T-helper 2 cell treated with Interferon-gamma antibody and Interleukin-4, amounts not matched to agents 5 μg/mL and 100 μg/mL, for 36 hours (primary cell): ENCODE results near the gene FBLN7.
"Not testable (repeated sequence)": the region's sequence is repeated elsewhere in the genome, so short reads cannot be mapped to it uniquely, and the experiment has no call there.

Experiments used
- DNase-seq: peaks from one replicate; pipeline ENCODE4 v3.0.0; 2021; ENCODE audit warnings: low spot score
- H3K27ac Mint-ChIP-seq: one replicate; pipeline ENCODE4 v1.8.0; 2021; ENCODE audit warnings: mild to moderate bottlenecking, mixed read lengths
- H3K27me3 Mint-ChIP-seq: one replicate; pipeline ENCODE4 v1.8.0; 2021; ENCODE audit warnings: low read depth, mixed read lengths
- H3K36me3 Mint-ChIP-seq: one replicate; pipeline ENCODE4 v1.8.0; 2021; ENCODE audit warnings: low read depth, mixed read lengths
- H3K4me1 Mint-ChIP-seq: one replicate; pipeline ENCODE4 v1.8.0; 2021; ENCODE audit warnings: low read depth, mixed read lengths
- H3K4me3 Mint-ChIP-seq: one replicate; pipeline ENCODE4 v1.8.0; 2022; ENCODE audit warnings: mild to moderate bottlenecking, moderate library complexity, mixed read lengths
- H3K9me3 Mint-ChIP-seq: one replicate; pipeline ENCODE4 v1.8.0; 2021; ENCODE audit warnings: mixed read lengths

FBLN7 gene, protein sequence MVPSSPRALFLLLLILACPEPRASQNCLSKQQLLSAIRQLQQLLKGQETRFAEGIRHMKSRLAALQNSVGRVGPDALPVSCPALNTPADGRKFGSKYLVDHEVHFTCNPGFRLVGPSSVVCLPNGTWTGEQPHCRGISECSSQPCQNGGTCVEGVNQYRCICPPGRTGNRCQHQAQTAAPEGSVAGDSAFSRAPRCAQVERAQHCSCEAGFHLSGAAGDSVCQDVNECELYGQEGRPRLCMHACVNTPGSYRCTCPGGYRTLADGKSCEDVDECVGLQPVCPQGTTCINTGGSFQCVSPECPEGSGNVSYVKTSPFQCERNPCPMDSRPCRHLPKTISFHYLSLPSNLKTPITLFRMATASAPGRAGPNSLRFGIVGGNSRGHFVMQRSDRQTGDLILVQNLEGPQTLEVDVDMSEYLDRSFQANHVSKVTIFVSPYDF

DNA sequence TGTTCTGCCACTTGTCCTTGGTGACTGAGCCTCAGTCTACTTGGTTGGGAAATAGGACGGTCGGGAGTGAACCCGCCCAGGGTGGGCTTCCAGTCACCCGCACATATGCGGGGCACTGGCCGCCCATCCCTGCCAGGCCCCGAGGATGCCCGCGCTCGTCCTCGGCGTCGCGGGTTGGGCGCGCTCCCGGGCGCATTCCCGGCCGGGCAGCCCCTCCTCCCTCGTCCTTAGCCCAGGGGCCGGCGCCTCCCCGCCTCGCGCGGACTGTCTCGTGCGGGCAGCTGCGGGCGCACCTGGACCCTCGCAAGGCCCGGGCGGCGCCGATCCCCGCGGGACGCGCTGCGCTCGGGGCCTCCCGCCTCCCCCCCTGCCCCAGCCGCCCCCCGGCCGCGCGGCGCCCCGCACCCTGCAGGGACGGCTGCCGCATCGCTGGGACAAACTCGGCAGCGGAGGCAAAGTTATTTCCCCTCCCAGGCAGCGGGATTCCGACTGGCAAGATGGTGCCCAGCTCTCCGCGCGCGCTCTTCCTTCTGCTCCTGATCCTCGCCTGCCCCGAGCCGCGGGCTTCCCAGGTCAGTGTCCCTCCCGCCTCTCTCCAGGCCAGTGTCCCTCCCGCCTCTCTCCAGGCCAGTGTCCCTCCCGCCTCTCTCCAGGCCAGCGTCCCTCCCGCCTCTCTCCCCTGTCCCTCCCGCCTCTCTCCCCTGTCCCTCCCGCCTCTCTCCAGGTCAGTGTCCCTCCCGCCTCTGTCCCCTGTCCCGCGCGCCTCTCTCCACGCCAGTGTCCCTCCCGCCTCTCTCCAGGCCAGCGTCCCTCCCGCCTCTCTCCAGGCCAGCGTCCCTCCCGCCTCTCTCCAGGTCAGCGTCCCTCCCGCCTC lies at the start of gene FBLN7:
FBLN7 (plus strand) TSS at position 227 of the 874 bp plus-strand sequence; CDS start at position 498, 271 bp downstream.
- Mint-ChIP-seq H3K9me3 (peaks cover 5% of the 10 kb centered on the region), H3K36me3 (no peaks in the 10 kb centered on the region), H3K4me3 (peak within 1 kb of the TSS; percentile 65), H3K27me3 (peaks cover 40% of the 10 kb centered on the region), H3K27ac (no peak within 1 kb of the TSS), H3K4me1 (peaks cover 7% of the 10 kb centered on the region)
- DNase-seq = no peak

DNA sequence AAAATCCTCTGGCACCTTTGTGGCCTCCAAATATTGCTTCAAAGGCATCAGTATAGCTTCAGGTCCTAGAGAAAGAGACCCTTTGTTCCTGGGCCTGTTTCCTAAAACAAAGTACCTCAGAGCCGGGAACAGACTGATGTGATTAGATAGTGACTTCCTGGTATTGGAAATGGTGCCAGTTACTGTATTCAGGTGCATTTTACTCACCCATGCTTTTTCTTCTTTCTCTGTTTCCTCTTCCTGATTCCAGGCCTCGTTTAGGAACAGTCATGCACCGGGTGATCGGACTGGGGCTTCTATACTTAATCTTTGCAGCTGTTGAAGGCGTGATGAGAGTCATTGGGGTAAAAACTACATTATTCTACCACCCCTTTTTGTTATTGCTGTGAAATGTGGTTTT lies 48.8 kb upstream of the FBLN7 start:
- Mint-ChIP-seq H3K9me3 (no peaks in the 10 kb centered on the region), H3K27ac (no peak overlapping the region), H3K36me3 (peaks cover 66% of the 10 kb centered on the region)

DNA sequence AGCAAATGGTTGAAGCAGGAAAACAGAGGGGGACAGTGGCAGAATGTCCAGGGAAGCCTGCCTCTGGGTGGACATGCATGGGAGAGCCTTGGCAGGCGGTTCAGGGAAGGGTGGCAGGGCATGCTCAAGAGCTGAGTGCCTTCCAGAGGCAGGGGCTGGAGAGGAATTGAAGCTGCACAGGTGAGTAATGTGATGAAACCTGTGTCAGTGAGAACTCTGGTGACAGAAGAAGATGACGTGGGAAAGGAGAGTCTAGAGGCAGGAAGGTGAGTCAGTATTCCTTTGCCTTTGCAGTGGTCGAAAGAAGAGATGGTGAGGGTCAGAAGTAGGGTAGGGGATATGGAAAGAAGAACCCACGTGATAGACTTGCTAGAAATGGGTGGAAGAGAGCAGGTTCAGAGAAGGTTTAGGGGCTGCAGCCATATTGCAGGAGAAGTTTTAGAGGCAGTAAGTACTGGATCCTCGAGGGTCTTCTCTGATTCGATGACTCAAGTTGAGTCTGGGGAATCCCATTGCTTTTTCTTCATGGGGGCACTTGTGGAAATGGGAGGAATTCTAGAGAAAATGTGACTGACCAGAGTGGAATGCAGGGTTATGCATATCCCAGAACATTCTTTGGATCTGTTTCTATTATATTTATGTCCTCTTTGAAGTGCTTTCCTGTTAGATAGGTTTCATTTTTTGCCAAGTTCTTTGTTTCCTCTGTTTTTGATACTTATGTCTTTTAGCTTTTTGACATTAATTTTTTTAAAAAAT lies 45.7 kb upstream of the FBLN7 start:
- Mint-ChIP-seq H3K4me3 (no peak overlapping the region), H3K9me3 (no peaks in the 10 kb centered on the region), H3K27me3 (no peaks in the 10 kb centered on the region), H3K36me3 (peaks cover 51% of the 10 kb centered on the region), H3K27ac (no peak overlapping the region), H3K4me1 (peaks cover 12% of the 10 kb centered on the region)
- no peak for DNase-seq

More for the DNA sequence above, 48.8 kb upstream of the FBLN7 start:
- no peak overlapping the region for H3K4me3 Mint-ChIP-seq
- H3K4me1 Mint-ChIP-seq = peaks cover 13% of the 10 kb centered on the region
- no peak for DNase-seq
- H3K27me3 Mint-ChIP-seq = no peaks in the 10 kb centered on the region

DNA sequence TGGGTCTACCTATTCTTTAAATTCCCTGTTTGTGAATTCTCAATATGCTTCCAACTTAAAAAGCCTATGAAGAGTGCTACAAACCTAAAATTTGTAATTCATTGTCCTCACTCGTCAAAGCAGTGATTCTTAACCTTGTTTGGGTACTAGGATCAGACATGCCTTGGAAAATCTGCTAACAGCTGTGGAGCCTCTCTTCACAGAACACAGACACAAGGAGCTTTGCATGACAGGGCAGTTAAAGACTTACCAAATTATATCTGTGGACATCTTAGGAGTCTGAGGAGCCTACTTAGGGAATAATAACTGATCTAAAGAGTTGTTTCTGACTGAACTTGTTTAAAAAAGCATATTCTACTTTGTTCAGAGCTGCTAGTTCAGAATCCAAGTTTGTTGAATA lies 45.0 kb upstream of the FBLN7 start:
- Mint-ChIP-seq H3K36me3 (peaks cover 53% of the 10 kb centered on the region), H3K9me3 (no peaks in the 10 kb centered on the region), H3K4me3 (no peak overlapping the region), H3K27ac (no peak overlapping the region), H3K4me1 (peaks cover 12% of the 10 kb centered on the region), H3K27me3 (no peaks in the 10 kb centered on the region)
- no peak for DNase-seq

DNA sequence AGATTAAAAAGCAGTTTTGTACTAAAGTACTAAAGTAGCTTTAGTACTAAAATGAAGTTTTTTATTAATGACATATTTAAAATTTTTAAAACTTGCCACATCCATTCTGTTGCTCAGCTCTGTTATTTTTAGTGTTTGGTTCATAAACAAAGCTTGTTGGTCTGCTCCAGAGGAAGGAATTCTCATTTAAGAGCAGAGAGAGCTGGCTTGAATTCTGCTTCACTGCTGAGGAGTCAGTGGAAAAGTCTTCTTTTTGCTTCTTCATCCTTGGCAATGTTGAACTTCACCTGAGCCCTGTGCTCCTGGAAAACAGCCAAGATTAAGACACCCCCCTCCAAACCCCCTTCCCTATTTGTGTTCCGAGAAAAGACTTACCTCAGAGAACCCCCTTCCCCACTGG lies 42.5 kb upstream of the FBLN7 start:
- peaks cover 12% of the 10 kb centered on the region for H3K4me1 Mint-ChIP-seq

DNA sequence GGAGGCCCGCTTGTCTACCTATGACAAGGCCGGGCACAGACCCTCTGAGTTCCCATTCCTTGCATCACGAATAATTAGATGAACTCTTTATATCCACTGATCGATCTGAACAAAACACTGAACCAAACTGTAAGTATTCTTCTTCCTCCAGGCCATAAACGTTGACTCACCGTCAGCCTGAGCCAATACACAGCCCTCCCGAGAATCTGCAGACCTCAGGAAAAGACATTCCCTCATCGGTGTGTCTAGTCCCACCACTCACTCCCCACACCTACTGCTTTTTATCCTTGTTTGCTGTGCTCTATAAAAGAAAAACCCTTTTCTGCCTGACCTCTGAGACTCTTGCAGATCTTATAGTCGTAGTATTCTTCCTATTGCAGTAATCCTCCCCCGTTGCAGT lies 42.1 kb upstream of the FBLN7 start:
- Mint-ChIP-seq H3K9me3 (no peaks in the 10 kb centered on the region), H3K27ac (no peak overlapping the region), H3K36me3 (peaks cover 47% of the 10 kb centered on the region), H3K4me1 (peaks cover 12% of the 10 kb centered on the region), H3K4me3 (no peak overlapping the region), H3K27me3 (no peaks in the 10 kb centered on the region)
- DNase-seq = no peak

More for the DNA sequence above, 42.5 kb upstream of the FBLN7 start:
- Mint-ChIP-seq H3K4me3 (no peak overlapping the region), H3K27me3 (no peaks in the 10 kb centered on the region), H3K27ac (no peak overlapping the region), H3K9me3 (no peaks in the 10 kb centered on the region), H3K36me3 (peaks cover 52% of the 10 kb centered on the region)
- DNase-seq = no peak

DNA sequence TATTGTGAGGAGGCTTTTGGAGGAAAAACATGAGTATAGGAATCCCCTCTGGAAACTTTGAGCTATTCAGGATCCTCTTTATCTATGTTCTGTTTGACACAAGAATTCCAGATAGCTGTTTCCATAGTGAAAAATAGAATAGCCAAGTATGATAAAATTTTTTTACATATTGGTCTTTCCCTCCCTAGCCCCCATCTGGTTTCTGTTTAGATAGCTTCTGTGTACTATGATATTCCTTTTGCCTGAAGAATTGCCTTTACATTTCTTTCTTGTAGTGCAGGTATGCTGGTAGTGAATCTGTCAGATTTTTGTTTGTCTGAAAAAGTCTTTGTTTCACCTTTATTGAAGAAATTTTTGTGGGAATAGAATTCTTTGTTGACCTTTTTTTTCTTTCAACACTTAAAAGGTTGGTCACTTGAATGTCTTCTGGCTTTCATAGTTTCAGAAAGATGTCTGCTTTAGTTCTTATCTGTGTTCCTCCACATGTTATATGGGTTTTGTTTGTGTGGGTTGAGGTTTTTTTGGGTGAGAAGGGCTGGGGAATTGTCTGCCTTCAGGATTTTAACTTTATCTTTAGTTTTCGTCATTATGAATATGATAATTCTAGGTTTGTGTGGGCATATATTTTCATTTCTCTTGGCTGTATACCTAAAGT lies 29.9 kb upstream of the FBLN7 start:
- Mint-ChIP-seq H3K36me3 (peaks cover 73% of the 10 kb centered on the region), H3K9me3 (peaks cover 45% of the 10 kb centered on the region), H3K27me3 (no peaks in the 10 kb centered on the region), H3K27ac (no peak overlapping the region), H3K4me3 (no peak overlapping the region), H3K4me1 (peaks cover 4% of the 10 kb centered on the region)
- no peak for DNase-seq

DNA sequence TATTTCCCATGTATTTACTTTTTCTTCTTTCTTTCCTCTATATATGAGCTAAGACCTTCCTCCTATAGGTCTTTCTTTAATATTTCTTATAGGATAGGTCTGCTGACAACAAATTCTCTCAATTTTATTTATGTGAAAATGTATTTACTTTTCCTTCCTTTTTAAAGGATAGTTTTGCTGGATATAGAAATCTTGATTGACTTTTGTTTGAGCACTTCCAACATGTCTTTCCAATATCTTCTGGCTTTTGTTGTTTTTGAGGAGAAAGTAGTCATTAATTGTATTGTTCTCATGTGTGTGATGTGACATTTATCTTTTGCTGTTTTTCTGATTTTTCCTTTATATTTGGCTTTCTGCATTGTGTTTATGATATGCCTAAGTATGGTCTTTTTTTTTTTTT lies 28.9 kb upstream of the FBLN7 start:
- Mint-ChIP-seq H3K27me3 (no peaks in the 10 kb centered on the region), H3K9me3 (peaks cover 45% of the 10 kb centered on the region), H3K4me1 (peaks cover 4% of the 10 kb centered on the region), H3K36me3 (peaks cover 67% of the 10 kb centered on the region), H3K4me3 (no peak overlapping the region), H3K27ac (peak overlapping the region; percentile 31)
- no peak for DNase-seq

DNA sequence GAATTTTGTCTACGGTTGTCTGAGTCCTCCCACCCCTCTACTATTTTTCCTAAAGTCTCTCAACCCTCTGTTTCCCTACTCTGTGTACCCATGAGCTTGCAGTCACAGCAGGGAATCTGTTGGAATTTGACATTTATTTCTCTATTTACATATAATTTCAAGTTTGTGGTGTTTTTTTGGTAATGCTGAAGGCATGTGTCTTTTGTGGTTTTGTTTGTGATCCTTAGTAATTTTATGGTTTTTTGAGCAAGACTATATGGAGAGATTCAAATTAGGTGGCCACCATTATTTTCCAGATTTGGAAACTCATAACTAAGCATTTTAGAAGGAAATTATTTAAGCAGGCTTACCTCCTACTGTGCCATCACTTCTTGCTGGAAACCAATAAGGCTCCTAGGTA lies 27.2 kb upstream of the FBLN7 start:
- Mint-ChIP-seq H3K27ac (no peak overlapping the region), H3K27me3 (no peaks in the 10 kb centered on the region), H3K4me3 (no peak overlapping the region), H3K9me3 (peaks cover 45% of the 10 kb centered on the region), H3K4me1 (peaks cover 4% of the 10 kb centered on the region), H3K36me3 (peaks cover 65% of the 10 kb centered on the region)
- no peak for DNase-seq

DNA sequence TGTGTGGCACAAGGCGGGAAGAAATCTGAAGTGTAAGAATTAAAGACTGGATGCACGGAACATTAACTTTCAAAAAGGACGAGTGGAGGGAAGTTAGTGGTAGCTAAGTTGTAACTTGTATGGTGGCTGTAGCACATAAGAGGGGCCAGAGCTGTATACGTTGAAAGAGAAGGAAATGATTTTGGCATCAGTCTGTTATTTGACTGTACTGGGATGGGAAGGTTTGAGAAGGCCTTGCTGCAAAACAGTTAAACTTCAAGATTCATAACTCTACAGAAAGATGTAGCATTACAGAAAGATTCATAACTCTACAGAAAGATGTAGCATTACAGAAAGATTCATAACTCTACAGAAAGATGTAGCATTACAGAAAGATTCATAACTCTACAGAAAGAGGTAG lies 24.8 kb upstream of the FBLN7 start:
- not testable (repeated sequence) for DNase-seq, H3K27me3 Mint-ChIP-seq, H3K4me1 Mint-ChIP-seq, H3K4me3 Mint-ChIP-seq, H3K27ac Mint-ChIP-seq
- H3K9me3 Mint-ChIP-seq = peaks cover 43% of the 10 kb centered on the region
- H3K36me3 Mint-ChIP-seq = peaks cover 56% of the 10 kb centered on the region

DNA sequence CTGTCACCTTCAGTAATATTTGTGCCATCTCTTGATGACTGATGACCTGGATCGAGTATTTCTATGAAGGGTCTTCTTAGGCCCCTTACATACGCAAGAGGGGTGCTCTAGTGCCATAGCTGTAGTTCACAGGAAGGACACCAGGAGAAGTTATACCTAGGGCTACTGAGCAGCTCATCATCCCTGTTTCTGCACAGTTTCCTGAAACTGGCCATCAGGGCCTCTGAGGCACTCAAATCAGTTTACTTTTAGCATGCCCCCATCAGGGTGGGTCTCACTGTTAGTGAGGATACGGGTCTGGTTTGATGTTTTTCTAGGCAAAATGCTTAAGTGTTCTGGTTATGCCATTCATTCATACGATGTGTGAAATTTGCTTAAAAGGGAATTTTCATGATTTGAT lies 20.0 kb upstream of the FBLN7 start:
- DNase-seq = no peak
- H3K9me3 Mint-ChIP-seq = peaks cover 2% of the 10 kb centered on the region
- H3K27ac Mint-ChIP-seq = no peak overlapping the region
- no peak overlapping the region for H3K4me3 Mint-ChIP-seq
- no peaks in the 10 kb centered on the region for H3K27me3 Mint-ChIP-seq
- peaks cover 15% of the 10 kb centered on the region for H3K36me3 Mint-ChIP-seq
- H3K4me1 Mint-ChIP-seq = no peaks in the 10 kb centered on the region

DNA sequence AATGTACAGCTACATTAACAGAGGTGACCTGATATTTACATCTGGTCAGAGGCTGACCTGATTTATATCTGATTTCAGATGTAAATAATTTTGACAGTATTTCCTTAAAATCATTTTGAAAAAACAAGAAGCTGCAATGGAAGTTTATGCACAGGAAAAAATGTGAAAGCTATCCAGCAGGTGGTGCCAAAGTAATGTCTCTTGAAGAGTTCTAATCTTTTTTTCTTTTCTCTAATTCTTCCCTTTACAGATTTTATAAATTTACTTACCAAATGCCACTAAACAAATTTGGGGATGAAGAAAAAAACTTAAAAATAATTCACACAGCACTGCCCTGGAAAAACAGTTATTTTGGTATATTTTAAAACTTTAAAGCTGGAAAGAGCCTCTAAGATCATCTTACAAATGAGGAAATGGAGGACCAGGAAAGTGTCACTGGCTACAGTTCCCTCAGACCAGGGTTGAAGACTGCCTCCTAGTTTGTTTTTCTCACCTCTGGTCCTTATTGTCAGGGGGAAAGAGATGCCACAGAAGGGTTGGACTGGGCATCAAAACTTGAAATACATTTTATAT lies 16.4 kb upstream of the FBLN7 start:
- no peak for DNase-seq
- H3K27me3 Mint-ChIP-seq = no peaks in the 10 kb centered on the region
- peaks cover 5% of the 10 kb centered on the region for H3K9me3 Mint-ChIP-seq
- H3K36me3 Mint-ChIP-seq = peaks cover 15% of the 10 kb centered on the region
- no peak overlapping the region for H3K27ac Mint-ChIP-seq
- H3K4me3 Mint-ChIP-seq = no peak overlapping the region
- no peaks in the 10 kb centered on the region for H3K4me1 Mint-ChIP-seq

DNA sequence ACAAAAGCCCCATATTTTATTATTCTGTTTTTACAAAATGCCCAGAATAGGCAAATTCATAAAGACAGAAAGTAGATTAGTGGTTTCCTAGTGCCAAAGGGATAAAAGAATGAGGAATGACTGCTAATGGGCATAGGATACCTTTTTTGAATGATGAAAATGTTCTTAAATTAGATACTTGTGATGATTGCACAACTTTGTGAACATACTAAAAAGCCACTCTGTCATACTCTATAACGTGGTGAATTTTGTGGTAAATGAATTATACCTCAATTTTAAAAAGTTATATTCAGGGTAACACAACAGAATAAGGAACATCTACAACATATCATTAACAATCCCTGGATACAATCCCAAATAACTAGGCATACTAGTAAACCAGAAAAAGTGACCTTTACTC lies 9.1 kb upstream of the FBLN7 start:
- peaks cover 21% of the 10 kb centered on the region for H3K9me3 Mint-ChIP-seq
- DNase-seq = no peak
- H3K27me3 Mint-ChIP-seq = no peaks in the 10 kb centered on the region
- peaks cover 6% of the 10 kb centered on the region for H3K4me1 Mint-ChIP-seq
- no peak overlapping the region for H3K27ac Mint-ChIP-seq
- H3K4me3 Mint-ChIP-seq = no peak overlapping the region
- peaks cover 5% of the 10 kb centered on the region for H3K36me3 Mint-ChIP-seq
